CD8-positive, alpha-beta memory T cell (primary cell): ENCODE measurements around the gene PRR18. TPM values are rescaled to one million over a fixed set of nuclear protein-coding genes. Genes with fewer than 3 reads are reported as not detected.

Experiments used
- CTCF ChIA-PET: fragments of 350-600 bp; sonication (Branson Sonifier 250); formaldehyde crosslinking; loops from one replicate; lab custom pipeline; 2021; ENCODE audit warnings: antibody characterized with exemption; lab: Charles Lee
- POLR2A ChIA-PET: fragments of 350-600 bp; sonication (Branson Sonifier 250); formaldehyde crosslinking; loops from one replicate; lab custom pipeline; 2021; ENCODE audit warnings: antibody characterized with exemption; lab: Charles Lee
- DNase-seq, 5 donors: peaks; one replicate each; pipeline versions ENCODE4 v3.0.0 to v3.0.0-alpha.2; 2020 to 2022; ENCODE audit warnings: mixed read lengths in 1 of 5
- H3K27ac ChIP-seq: one replicate; pipeline ENCODE4 v1.7.0; 2013; ENCODE audit warnings: low read depth, mild to moderate bottlenecking, low read length, moderate library complexity
- H3K27me3 ChIP-seq: 2 replicates; pipeline ENCODE4 v1.7.0; 2013; ENCODE audit warnings: low read length, mild to moderate bottlenecking; ENCODE audit not compliant: insufficient read depth, poor library complexity, severe bottlenecking
- H3K36me3 ChIP-seq: 2 replicates; pipeline ENCODE4 v1.7.0; 2013; ENCODE audit warnings: mild to moderate bottlenecking, low read length, moderate library complexity; ENCODE audit not compliant: insufficient read depth
- H3K4me1 ChIP-seq: 2 replicates; pipeline ENCODE4 v1.7.0; 2013; ENCODE audit warnings: mild to moderate bottlenecking, low read length, moderate library complexity; ENCODE audit not compliant: insufficient read depth
- H3K4me3 ChIP-seq: 2 replicates; pipeline ENCODE4 v1.7.0; 2013; ENCODE audit warnings: mild to moderate bottlenecking, low read length
- H3K9me3 ChIP-seq: 2 replicates; pipeline ENCODE4 v1.7.0; 2013; ENCODE audit warnings: mild to moderate bottlenecking, low read length
- H3K27ac Mint-ChIP-seq, 8 donors: one replicate each; pipeline ENCODE4 v1.8.0; 2020 to 2021; ENCODE audit warnings: mixed read lengths in 8 of 8, mild to moderate bottlenecking in 6 of 8, inconsistent platforms in 3 of 8, moderate library complexity in 3 of 8
- H3K27me3 Mint-ChIP-seq, 2 donors: one replicate each; pipeline ENCODE4 v1.8.0; 2020 to 2021; ENCODE audit warnings: mixed read lengths in 2 of 2, mild to moderate bottlenecking in 1 of 2, moderate library complexity in 1 of 2
- H3K36me3 Mint-ChIP-seq, 3 donors: one replicate each; pipeline ENCODE4 v1.8.0; 2020 to 2021; ENCODE audit warnings: mixed read lengths in 3 of 3, inconsistent platforms in 1 of 3, mild to moderate bottlenecking in 1 of 3
- H3K4me1 Mint-ChIP-seq, 3 donors: one replicate each; pipeline ENCODE4 v1.8.0; 2020 to 2021; ENCODE audit warnings: mixed read lengths in 3 of 3, inconsistent platforms in 1 of 3, mild to moderate bottlenecking in 1 of 3
- H3K4me3 Mint-ChIP-seq, 7 donors: one replicate each; pipeline ENCODE4 v1.8.0; 2020 to 2021; ENCODE audit warnings: mixed read lengths in 7 of 7, mild to moderate bottlenecking in 6 of 7, moderate library complexity in 4 of 7, inconsistent platforms in 2 of 7
- H3K9me3 Mint-ChIP-seq, 5 donors: one replicate each; pipeline ENCODE4 v1.8.0; 2020 to 2022; ENCODE audit warnings: mixed read lengths in 5 of 5, mild to moderate bottlenecking in 3 of 5, moderate library complexity in 2 of 5, inconsistent platforms in 1 of 5
- polyA plus RNA-seq: library from polyadenylated mRNA; unstranded; fragments of 300-500 nt; fragmentation: Illumina TruSeq; gene quantifications from one replicate; pipeline ENCODE4 v1.2.3, GENCODE V29; 2021
- total RNA-seq, 2 experiments: library from RNA; stranded (reverse); gene quantifications; one replicate each; pipeline ENCODE4 v1.2.3, GENCODE V29; 2021

Gene PRR18, protein sequence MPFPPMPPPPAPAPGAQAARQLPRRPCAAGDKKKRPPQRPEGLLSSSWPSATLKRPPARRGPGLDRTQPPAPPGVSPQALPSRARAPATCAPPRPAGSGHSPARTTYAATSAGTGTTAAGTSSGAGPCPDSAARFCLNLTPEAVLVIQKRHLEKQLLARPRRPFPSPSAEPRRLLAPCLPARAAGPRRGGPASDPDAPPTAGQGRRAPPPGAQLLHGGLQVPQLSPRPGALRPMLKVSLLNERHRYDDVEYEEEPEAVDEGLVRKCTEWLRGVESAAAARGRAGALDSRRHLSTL
- under 1 TPM; 0.07 to 0.09 TPM for total RNA-seq
- not detected for polyA plus RNA-seq

DNA sequence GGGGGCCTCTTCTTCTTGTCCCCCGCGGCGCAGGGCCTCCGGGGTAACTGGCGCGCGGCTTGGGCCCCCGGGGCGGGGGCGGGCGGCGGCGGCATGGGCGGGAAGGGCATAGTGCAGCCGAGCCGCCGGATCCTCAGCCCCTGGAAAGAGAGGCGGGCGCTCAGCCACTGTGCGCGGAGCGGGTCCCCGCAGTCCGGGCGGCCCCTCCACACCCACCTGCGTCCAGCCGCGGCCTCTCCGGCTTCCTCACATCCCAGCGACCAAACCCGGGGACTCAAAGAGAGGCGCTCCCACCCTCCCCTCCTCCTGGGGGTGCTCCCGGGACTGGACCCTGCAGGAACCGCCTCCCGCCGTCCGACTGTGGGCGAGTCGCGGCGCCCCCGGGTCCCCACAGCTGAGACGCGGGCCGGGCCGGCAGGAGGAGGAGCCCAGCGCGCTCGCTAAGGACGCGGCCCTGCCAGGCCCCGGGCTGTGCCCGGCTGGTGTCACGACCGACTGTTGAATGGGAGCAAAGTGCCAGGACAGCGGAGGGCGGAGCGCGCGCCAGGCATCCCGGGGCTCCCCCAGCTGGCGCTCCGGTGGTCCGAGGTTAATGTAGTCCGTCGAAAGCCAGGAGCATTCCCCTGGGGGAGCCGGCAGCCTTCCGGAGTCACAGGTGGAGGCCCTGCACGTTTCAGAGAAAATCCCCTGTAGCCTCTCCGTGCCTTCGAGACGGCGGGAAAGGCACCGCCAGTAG is at the start of gene PRR18:
Gene PRR18, minus strand, starts transcription at position 360 of the 736 bp plus-strand sequence. Its CDS starts 250 bp downstream, at position 110.
- Histone ChIP-seq H3K9me3 (no peaks in the 10 kb centered on the region), H3K27ac (no peak within 1 kb of the TSS), H3K36me3 (no peaks in the 10 kb centered on the region), H3K4me1 (peaks cover 5% of the 10 kb centered on the region), H3K4me3 (no peak within 1 kb of the TSS), H3K27me3 (peaks cover 19% of the 10 kb centered on the region)
- H3K27me3 Mint-ChIP-seq = peaks cover 35 to 50% of the 10 kb centered on the region in 2 donors
- ChIA-PET CTCF (interaction anchor here (1.0 kb wide), 1 partner anchor 14 kb away, joined by 3 read pairs; no protein-coding TSS in a partner anchor), POLR2A (no interaction called here)
- H3K4me1 Mint-ChIP-seq = peaks cover 0 to 9% (median 0%) of the 10 kb centered on the region in 3 donors
- no peak within 1 kb of the TSS for H3K27ac Mint-ChIP-seq
- H3K36me3 Mint-ChIP-seq = no peaks in the 10 kb centered on the region
- peak within 1 kb of the TSS; percentile 10 to 60 (median 52) for H3K4me3 Mint-ChIP-seq
- DNase-seq = no peak
- H3K9me3 Mint-ChIP-seq = no peaks in the 10 kb centered on the region

- ChIA-PET CTCF (interaction anchor here (0.7 kb wide), 1 partner anchor 45 kb away, joined by 3 read pairs; no protein-coding TSS in a partner anchor), POLR2A (no interaction called here)
- no peak overlapping the region for H3K4me3 Mint-ChIP-seq
- H3K27me3 Mint-ChIP-seq = peaks cover 37 to 42% of the 10 kb centered on the region in 2 donors
- H3K4me1 Mint-ChIP-seq = no peaks in the 10 kb centered on the region
- Histone ChIP-seq H3K9me3 (peaks cover 5% of the 10 kb centered on the region), H3K4me1 (no peaks in the 10 kb centered on the region), H3K27ac (no peak overlapping the region), H3K4me3 (no peak overlapping the region), H3K36me3 (no peaks in the 10 kb centered on the region), H3K27me3 (peaks cover 6% of the 10 kb centered on the region)
- H3K27ac Mint-ChIP-seq = no peak overlapping the region
- H3K9me3 Mint-ChIP-seq = peaks cover 7 to 16% (median 10%) of the 10 kb centered on the region in 5 donors
- H3K36me3 Mint-ChIP-seq = peaks cover 0 to 24% (median 3%) of the 10 kb centered on the region in 3 donors
- DNase-seq = no peak
Measured at GRCh38 chr6:166355552-166355951, 47.4 kb upstream of the PRR18 start.

GRCh38 chr6:166354965-166355364 is 46.8 kb upstream of the PRR18 start:
- Histone ChIP-seq H3K27me3 (peaks cover 6% of the 10 kb centered on the region), H3K4me3 (no peak overlapping the region), H3K27ac (no peak overlapping the region), H3K4me1 (no peaks in the 10 kb centered on the region), H3K9me3 (peaks cover 5% of the 10 kb centered on the region), H3K36me3 (no peaks in the 10 kb centered on the region)
- H3K27ac Mint-ChIP-seq = no peak overlapping the region
- H3K4me3 Mint-ChIP-seq = no peak overlapping the region
- DNase-seq = no peak
- H3K9me3 Mint-ChIP-seq = peaks cover 7 to 22% (median 12%) of the 10 kb centered on the region in 5 donors
- H3K27me3 Mint-ChIP-seq = peaks cover 37 to 42% of the 10 kb centered on the region in 2 donors
- H3K4me1 Mint-ChIP-seq = no peaks in the 10 kb centered on the region
- ChIA-PET POLR2A (no interaction called here), CTCF (interaction anchor here (0.7 to 1.3 kb wide), 2 partner anchors 27 to 46 kb away, joined by 3 read pairs; no protein-coding TSS in a partner anchor)
- peaks cover 0 to 25% (median 3%) of the 10 kb centered on the region in 3 donors for H3K36me3 Mint-ChIP-seq

GRCh38 chr6:166354143-166354542 is 46.0 kb upstream of the PRR18 start:
- no peak overlapping the region for H3K27ac Mint-ChIP-seq
- Histone ChIP-seq H3K4me3 (no peak overlapping the region), H3K9me3 (peaks cover 5% of the 10 kb centered on the region), H3K36me3 (no peaks in the 10 kb centered on the region), H3K27me3 (peaks cover 6% of the 10 kb centered on the region), H3K27ac (no peak overlapping the region), H3K4me1 (no peaks in the 10 kb centered on the region)
- DNase-seq = no peak
- H3K27me3 Mint-ChIP-seq = peaks cover 33 to 37% of the 10 kb centered on the region in 2 donors
- CTCF ChIA-PET = interaction anchor here (1.3 kb wide), 1 partner anchor 27 kb away, joined by 3 read pairs; no protein-coding TSS in a partner anchor
- H3K36me3 Mint-ChIP-seq = peaks cover 0 to 25% (median 3%) of the 10 kb centered on the region in 3 donors
- H3K4me3 Mint-ChIP-seq = no peak overlapping the region
- POLR2A ChIA-PET = no interaction called here
- H3K4me1 Mint-ChIP-seq = no peaks in the 10 kb centered on the region
- peaks cover 7 to 26% (median 17%) of the 10 kb centered on the region in 5 donors for H3K9me3 Mint-ChIP-seq

DNA sequence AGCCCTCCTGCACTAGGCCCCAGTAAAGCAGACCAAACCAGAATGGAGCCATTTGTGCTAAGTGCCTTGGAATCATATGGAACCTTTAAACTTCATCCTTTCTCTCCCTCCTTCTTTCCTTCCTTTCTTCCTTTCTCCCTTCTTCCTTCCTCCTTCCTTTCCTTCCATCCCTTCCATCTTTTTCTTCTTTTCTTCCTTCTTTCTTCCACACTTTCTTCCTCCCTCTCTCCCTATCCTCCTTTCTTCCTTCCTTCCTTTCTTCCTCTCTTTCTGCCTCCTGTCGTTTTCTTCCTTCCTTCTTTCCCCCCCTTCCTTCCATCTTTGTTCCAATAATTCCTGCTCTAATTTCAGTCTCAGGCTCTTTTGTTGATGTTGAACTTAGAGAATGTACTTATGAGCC is 45.3 kb upstream of the PRR18 start:
- peaks cover 6% of the 10 kb centered on the region for H3K27me3 ChIP-seq
- CTCF ChIA-PET = interaction anchor here (1.3 kb wide), 1 partner anchor 28 kb away, joined by 3 read pairs; no protein-coding TSS in a partner anchor
- H3K27me3 Mint-ChIP-seq = peaks cover 30 to 36% of the 10 kb centered on the region in 2 donors

DNA sequence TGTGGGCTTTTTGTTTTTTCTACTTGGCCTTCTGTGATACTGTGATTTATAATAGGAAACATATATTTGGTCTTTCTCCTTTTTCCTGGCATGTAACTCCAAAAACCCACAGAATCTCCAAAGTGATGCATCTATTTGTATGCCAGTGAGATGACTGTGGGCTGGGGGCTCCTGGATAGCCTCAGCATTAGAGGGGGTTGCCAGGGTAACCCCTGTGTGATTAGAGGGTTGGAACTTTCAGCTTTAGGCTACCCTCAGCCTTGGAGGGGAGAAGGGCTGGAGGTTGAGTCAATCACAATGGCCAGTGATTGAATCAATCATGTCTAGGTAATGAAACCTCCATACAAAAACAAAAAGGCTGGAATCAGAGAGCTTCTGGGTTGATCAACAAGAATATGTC is 44.7 kb upstream of the PRR18 start:
- peaks cover 11 to 25% (median 17%) of the 10 kb centered on the region in 5 donors for H3K9me3 Mint-ChIP-seq
- Histone ChIP-seq H3K4me3 (no peak overlapping the region), H3K27ac (no peak overlapping the region), H3K27me3 (peaks cover 6% of the 10 kb centered on the region), H3K9me3 (peaks cover 5% of the 10 kb centered on the region), H3K36me3 (no peaks in the 10 kb centered on the region), H3K4me1 (no peaks in the 10 kb centered on the region)
- no peaks in the 10 kb centered on the region for H3K4me1 Mint-ChIP-seq
- DNase-seq = no peak
- peaks cover 24 to 31% of the 10 kb centered on the region in 2 donors for H3K27me3 Mint-ChIP-seq
- ChIA-PET POLR2A (no interaction called here), CTCF (no interaction called here)
- H3K27ac Mint-ChIP-seq = no peak overlapping the region
- peaks cover 0 to 19% (median 3%) of the 10 kb centered on the region in 3 donors for H3K36me3 Mint-ChIP-seq
- no peak overlapping the region for H3K4me3 Mint-ChIP-seq

More for the DNA sequence above, 45.3 kb upstream of the PRR18 start:
- POLR2A ChIA-PET = no interaction called here
- Mint-ChIP-seq H3K4me3 (no peak overlapping the region), H3K4me1 (no peaks in the 10 kb centered on the region), H3K27ac (peak overlapping the region in 1 of 8 donors; percentile 49), H3K36me3 (peaks cover 0 to 25% (median 3%) of the 10 kb centered on the region in 3 donors), H3K9me3 (peaks cover 7 to 28% (median 17%) of the 10 kb centered on the region in 5 donors)
- DNase-seq = no peak
- H3K4me1 ChIP-seq = no peaks in the 10 kb centered on the region
- H3K36me3 ChIP-seq = no peaks in the 10 kb centered on the region
- no peak overlapping the region for H3K4me3 ChIP-seq
- H3K9me3 ChIP-seq = peaks cover 5% of the 10 kb centered on the region
- H3K27ac ChIP-seq = no peak overlapping the region

GRCh38 chr6:166351715-166352285 is 43.6 kb upstream of the PRR18 start:
- peaks cover 6% of the 10 kb centered on the region for H3K27me3 ChIP-seq
- H3K9me3 Mint-ChIP-seq = peaks cover 11 to 25% (median 17%) of the 10 kb centered on the region in 5 donors
- H3K4me1 Mint-ChIP-seq = no peaks in the 10 kb centered on the region
- H3K27ac Mint-ChIP-seq = no peak overlapping the region
- no peaks in the 10 kb centered on the region for H3K36me3 ChIP-seq
- H3K36me3 Mint-ChIP-seq = peaks cover 0 to 16% (median 3%) of the 10 kb centered on the region in 3 donors
- peaks cover 5% of the 10 kb centered on the region for H3K9me3 ChIP-seq
- peaks cover 23 to 28% of the 10 kb centered on the region in 2 donors for H3K27me3 Mint-ChIP-seq
- H3K4me3 Mint-ChIP-seq = no peak overlapping the region
- no peaks in the 10 kb centered on the region for H3K4me1 ChIP-seq
- DNase-seq = no peak
- CTCF ChIA-PET = interaction anchor here (0.7 kb wide), 1 partner anchor 39 kb away, joined by 3 read pairs; no protein-coding TSS in a partner anchor
- H3K4me3 ChIP-seq = no peak overlapping the region
- H3K27ac ChIP-seq = no peak overlapping the region
- POLR2A ChIA-PET = no interaction called here
